Measurements from ENCODE around the gene RASEF. TPM values are rescaled to one million over a fixed set of nuclear protein-coding genes. Genes with fewer than 3 reads are reported as not detected.

RASEF gene
- total and polyA plus RNA-seq, 8 donors, result 3.9 to 96.5 (median 45.6) TPM

DNA sequence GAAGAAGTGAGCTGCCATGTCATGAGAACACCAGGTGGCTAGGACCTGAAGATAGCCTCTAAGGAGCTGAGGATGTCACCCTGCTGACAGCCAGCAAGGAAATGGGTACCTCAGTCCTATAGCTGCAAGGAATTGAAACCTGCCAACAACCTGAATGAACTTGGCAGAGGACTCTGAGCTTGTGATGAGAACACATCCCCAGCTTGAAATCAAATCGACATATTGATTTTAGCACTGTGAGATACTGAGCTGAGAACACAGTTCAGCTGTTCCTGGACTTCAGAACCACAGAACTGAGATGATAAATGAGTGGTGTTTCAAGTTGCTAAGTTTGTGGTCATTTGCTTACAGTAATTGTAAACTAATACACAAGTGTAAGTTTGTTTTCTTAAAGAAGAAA lies 5.5 kb upstream of the RASEF start:
- Histone ChIP-seq H3K9me3 (peaks cover 0 to 5% (median 0%) of the 10 kb centered on the region in 4 donors), H3K27ac (no peak overlapping the region), H3K27me3 (peaks cover 0 to 13% (median 0%) of the 10 kb centered on the region in 3 donors), H3K36me3 (no peaks in the 10 kb centered on the region), H3K4me3 (no peak overlapping the region), H3K4me1 (peaks cover 0 to 7% (median under 1%) of the 10 kb centered on the region in 4 donors)
- TF ChIP-seq, protein P1, sequence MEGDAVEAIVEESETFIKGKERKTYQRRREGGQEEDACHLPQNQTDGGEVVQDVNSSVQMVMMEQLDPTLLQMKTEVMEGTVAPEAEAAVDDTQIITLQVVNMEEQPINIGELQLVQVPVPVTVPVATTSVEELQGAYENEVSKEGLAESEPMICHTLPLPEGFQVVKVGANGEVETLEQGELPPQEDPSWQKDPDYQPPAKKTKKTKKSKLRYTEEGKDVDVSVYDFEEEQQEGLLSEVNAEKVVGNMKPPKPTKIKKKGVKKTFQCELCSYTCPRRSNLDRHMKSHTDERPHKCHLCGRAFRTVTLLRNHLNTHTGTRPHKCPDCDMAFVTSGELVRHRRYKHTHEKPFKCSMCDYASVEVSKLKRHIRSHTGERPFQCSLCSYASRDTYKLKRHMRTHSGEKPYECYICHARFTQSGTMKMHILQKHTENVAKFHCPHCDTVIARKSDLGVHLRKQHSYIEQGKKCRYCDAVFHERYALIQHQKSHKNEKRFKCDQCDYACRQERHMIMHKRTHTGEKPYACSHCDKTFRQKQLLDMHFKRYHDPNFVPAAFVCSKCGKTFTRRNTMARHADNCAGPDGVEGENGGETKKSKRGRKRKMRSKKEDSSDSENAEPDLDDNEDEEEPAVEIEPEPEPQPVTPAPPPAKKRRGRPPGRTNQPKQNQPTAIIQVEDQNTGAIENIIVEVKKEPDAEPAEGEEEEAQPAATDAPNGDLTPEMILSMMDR (IDR thresholded peaks at IDR 0.05), result no peak
- TF ChIP-seq POLR2AphosphoS5 (IDR thresholded peaks at IDR 0.05), result no peak
- no peak for TF ChIP-seq EP300 (IDR thresholded peaks at IDR 0.05)
- no peak for TF ChIP-seq POLR2A (IDR thresholded peaks at IDR 0.05)
- intact Hi-C loops (cut with DNase I; ENCODE audit: low total_unique reads), result no loop called here
- 36 to 69% (median 53%) methylated on average over 1 of the region's 1 CpG for whole genome bisulfite sequencing, 5 donors
- DNase-seq, result no peak

DNA sequence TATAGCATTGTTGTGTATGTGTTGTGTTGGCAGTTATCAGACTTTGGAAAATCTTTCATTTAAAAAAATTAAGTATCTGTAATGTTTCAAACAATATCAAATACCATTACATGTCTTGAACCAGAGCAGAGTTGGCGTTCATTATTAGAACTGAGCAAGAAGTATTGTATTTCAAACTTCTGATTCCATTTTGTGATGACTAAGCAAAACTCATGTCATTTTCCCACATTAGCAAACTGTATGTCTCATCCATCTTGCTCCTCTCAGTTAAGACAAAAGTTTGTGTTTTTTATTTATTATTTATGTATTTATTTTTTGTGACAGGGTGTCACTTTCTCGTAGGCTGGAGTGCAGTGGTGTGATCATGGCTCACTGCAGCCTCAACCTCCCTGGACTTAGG lies 4.6 kb upstream of the RASEF start:
- Histone ChIP-seq H3K36me3 (no peaks in the 10 kb centered on the region), H3K4me3 (no peak overlapping the region), H3K9me3 (peaks cover 0 to 6% (median 3%) of the 10 kb centered on the region in 4 donors), H3K27me3 (peaks cover 3 to 22% (median 8%) of the 10 kb centered on the region in 3 donors), H3K4me1 (peaks cover 0 to 14% (median 8%) of the 10 kb centered on the region in 4 donors), H3K27ac (no peak overlapping the region)
- WGBS, 5 donors, result 83 to 95% (median 85%) methylated on average over 2 of the region's 2 CpGs
- DNase-seq, result no peak
- TF ChIP-seq, protein P1 (IDR thresholded peaks at IDR 0.05), result no peak
- TF ChIP-seq POLR2AphosphoS5 (IDR thresholded peaks at IDR 0.05) (no peak), POLR2A (IDR thresholded peaks at IDR 0.05) (no peak), EP300 (IDR thresholded peaks at IDR 0.05) (no peak)
- intact Hi-C loops (cut with DNase I; ENCODE audit: low total_unique reads), result no loop called here

- TF ChIP-seq, protein P1 (IDR thresholded peaks at IDR 0.05), result no peak
- no peak for TF ChIP-seq POLR2AphosphoS5 (IDR thresholded peaks at IDR 0.05)
- no peak for TF ChIP-seq POLR2A (IDR thresholded peaks at IDR 0.05)
- TF ChIP-seq EP300 (IDR thresholded peaks at IDR 0.05), result no peak
- Histone ChIP-seq H3K27me3 (peaks cover 3 to 30% (median 16%) of the 10 kb centered on the region in 3 donors), H3K4me1 (peaks cover 0 to 23% (median 16%) of the 10 kb centered on the region in 4 donors), H3K4me3 (no peak overlapping the region), H3K9me3 (peaks cover 0 to 6% (median 3%) of the 10 kb centered on the region in 4 donors), H3K27ac (no peak overlapping the region), H3K36me3 (no peaks in the 10 kb centered on the region)
- no peak for DNase-seq
- 73 to 85% (median 81%) methylated on average over 5 of the region's 5 CpGs for WGBS, 5 donors
- intact Hi-C loops (cut with DNase I; ENCODE audit: low total_unique reads), result no loop called here
These were observed 3.8 kb upstream of the RASEF start for GRCh38 chr9:83066771-83067170.

DNA sequence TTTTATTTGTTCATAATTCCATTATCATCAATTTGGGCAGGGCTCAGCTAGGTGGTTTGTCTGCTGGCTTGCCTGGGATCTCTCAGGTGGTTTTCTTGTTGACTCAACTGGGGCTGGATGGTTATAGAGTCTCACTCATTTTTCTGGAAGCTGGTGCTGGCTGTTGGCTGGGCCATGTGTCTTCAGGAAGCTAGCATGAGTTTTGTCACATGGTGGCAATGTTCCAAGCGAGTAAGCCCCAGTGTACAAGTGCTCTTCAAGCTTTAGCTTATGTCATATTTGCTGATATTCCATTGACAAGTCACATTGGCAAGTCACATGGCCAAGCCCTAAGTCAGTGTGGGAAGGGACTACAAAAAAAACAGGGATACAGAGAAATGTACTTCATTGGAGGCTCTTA lies 2.3 kb upstream of the RASEF start:
- 74 to 90% (median 86%) methylated on average over 1 of the region's 1 CpG for WGBS, 5 donors
- Histone ChIP-seq H3K36me3 (no peaks in the 10 kb centered on the region), H3K4me3 (no peak overlapping the region), H3K27me3 (peaks cover 3 to 41% (median 16%) of the 10 kb centered on the region in 3 donors), H3K27ac (no peak overlapping the region), H3K4me1 (peaks cover 0 to 24% (median 16%) of the 10 kb centered on the region in 4 donors), H3K9me3 (peaks cover 0 to 6% (median 3%) of the 10 kb centered on the region in 4 donors)
- intact Hi-C loops (cut with DNase I; ENCODE audit: low total_unique reads), result no loop called here
- DNase-seq, result no peak
- TF ChIP-seq EP300 (IDR thresholded peaks at IDR 0.05) (no peak), POLR2AphosphoS5 (IDR thresholded peaks at IDR 0.05) (no peak), POLR2A (IDR thresholded peaks at IDR 0.05) (no peak)
- TF ChIP-seq, protein P1 (IDR thresholded peaks at IDR 0.05), result no peak

All from stomach (tissue), 9 donors.